Keratinocyte (primary cell): ENCODE measurements around the gene FAM204A. TPM values are rescaled to one million over a fixed set of nuclear protein-coding genes. Genes with fewer than 3 reads are reported as not detected.

ENCODE experiments used
- DNase-seq: peaks from one replicate; pipeline ENCODE4 v3.0.0-alpha.2; 2011; ENCODE audit warnings: low read depth, missing footprints, low spot score
- FAIRE-seq: peaks from 2 replicates; lab custom pipeline; 2011; peaks lifted over from hg19 to GRCh38; lab: Jason Lieb, UNC
- H2AFZ ChIP-seq: 2 replicates; pipeline ENCODE4 v1.6.0; 2012; ENCODE audit warnings: low read length, control low read depth, inconsistent platforms; ENCODE audit not compliant: control insufficient read depth
- H3K27ac ChIP-seq: 2 replicates; pipeline ENCODE4 v1.5.1; 2011; ENCODE audit warnings: low read length; ENCODE audit not compliant: control insufficient read depth, insufficient read depth
- H3K27me3 ChIP-seq: 3 replicates; pipeline ENCODE4 v1.6.0; 2011; ENCODE audit warnings: low read length; ENCODE audit not compliant: control insufficient read depth, insufficient read depth; ENCODE audit errors: extremely low read depth
- H3K36me3 ChIP-seq, 2 experiments: 2 replicates in 1 of 2; 3 replicates in 1 of 2; pipeline ENCODE4 v1.5.1; 2011; ENCODE audit warnings: low read length in 2 of 2, mild to moderate bottlenecking in 1 of 2; ENCODE audit not compliant: control insufficient read depth in 2 of 2, insufficient read depth in 2 of 2; ENCODE audit errors: extremely low read depth in 1 of 2
- H3K4me1 ChIP-seq: 3 replicates; pipeline ENCODE4 v1.5.1; 2011; ENCODE audit warnings: low read length; ENCODE audit not compliant: control insufficient read depth, insufficient read depth; ENCODE audit errors: extremely low read depth
- H3K4me2 ChIP-seq: 3 replicates; pipeline ENCODE4 v1.6.0; 2011; ENCODE audit warnings: low read depth, low read length; ENCODE audit not compliant: control insufficient read depth, insufficient read depth; ENCODE audit errors: extremely low read depth
- H3K4me3 ChIP-seq, 3 experiments: fragments of 200-600 bp in 1 of 3; sonication (generic) in 1 of 3; 2 replicates in 2 of 3; 3 replicates in 1 of 3; pipeline ENCODE4 v1.5.1; 2011 to 2016; ENCODE audit warnings: low read length in 3 of 3, mild to moderate bottlenecking in 3 of 3, control low read depth in 2 of 3, inconsistent platforms in 1 of 3, low read depth in 1 of 3, mixed read lengths in 1 of 3, mixed run types in 1 of 3, moderate library complexity in 1 of 3; ENCODE audit not compliant: control insufficient read depth in 2 of 3, insufficient read depth in 2 of 3; ENCODE audit errors: extremely low read depth in 1 of 3
- H3K79me2 ChIP-seq: 2 replicates; pipeline ENCODE4 v1.6.0; 2012; ENCODE audit warnings: low read length; ENCODE audit not compliant: control insufficient read depth, insufficient read depth
- H3K9ac ChIP-seq: 3 replicates; pipeline ENCODE4 v1.6.0; 2011; ENCODE audit warnings: low read length; ENCODE audit not compliant: control insufficient read depth, insufficient read depth; ENCODE audit errors: extremely low read depth
- H3K9me1 ChIP-seq: 3 replicates; pipeline ENCODE4 v1.6.0; 2011; ENCODE audit warnings: low read length; ENCODE audit not compliant: control insufficient read depth, insufficient read depth; ENCODE audit errors: extremely low read depth
- H3K9me3 ChIP-seq: 2 replicates; pipeline ENCODE4 v1.5.1; 2012; ENCODE audit warnings: low read depth, low read length; ENCODE audit not compliant: control insufficient read depth
- H4K20me1 ChIP-seq: 3 replicates; pipeline ENCODE4 v1.6.0; 2011; ENCODE audit warnings: low read length; ENCODE audit not compliant: control insufficient read depth, insufficient read depth; ENCODE audit errors: extremely low read depth
- EZH2 ChIP-seq: IDR thresholded peaks from one replicate; pipeline ENCODE4 v1.6.1; 2012; ENCODE audit warnings: inconsistent platforms, mild to moderate bottlenecking, low read length, moderate library complexity
- dilution Hi-C: fragments of 300-500 bp; cut with MboI; formaldehyde crosslinking; loops from one replicate; pipeline ENCODE4 v1.7.0; 2020; ENCODE audit warnings: low sequenced_read_pairs; ENCODE audit not compliant: extremely low pct_ligation_motif_present
- polyA plus RNA-seq, 5 experiments: library from polyadenylated mRNA; depleted of rRNA in 3 of 5; stranded (reverse) in 3 of 5; stranded (forward) in 1 of 5; unstranded in 1 of 5; fragments of >200 nt; gene quantifications; 1 replicate in 1 of 5; 2 replicates in 3 of 5; 3 replicates in 1 of 5; pipeline versions ENCODE4 v1.2.1 to v1.2.3, GENCODE V29; 2011 to 2012; ENCODE audit warnings: missing spikeins in 2 of 5, low read depth in 1 of 5, low replicate concordance in 1 of 5
- TF ChIP-seq, protein P1 (sequence below), 3 experiments: IDR thresholded peaks in 1 of 3; conservative IDR thresholded peaks in 1 of 3; optimal IDR thresholded peaks in 1 of 3; 2 replicates in 2 of 3; 3 replicates in 1 of 3; pipeline versions ENCODE3 to v1.5.1; 2011; ENCODE audit warnings: low read length in 3 of 3, mild to moderate bottlenecking in 3 of 3, moderate library complexity in 2 of 3, control low read depth in 1 of 3, inconsistent platforms in 1 of 3; ENCODE audit not compliant: insufficient read depth in 2 of 3; ENCODE audit errors: extremely low read depth in 1 of 3

The FAM204A gene
- polyA plus RNA-seq, 1 donor (not counting 4 experiments of a cell fraction or from before 2014, with no cell fraction given) = 38.6 TPM

DNA sequence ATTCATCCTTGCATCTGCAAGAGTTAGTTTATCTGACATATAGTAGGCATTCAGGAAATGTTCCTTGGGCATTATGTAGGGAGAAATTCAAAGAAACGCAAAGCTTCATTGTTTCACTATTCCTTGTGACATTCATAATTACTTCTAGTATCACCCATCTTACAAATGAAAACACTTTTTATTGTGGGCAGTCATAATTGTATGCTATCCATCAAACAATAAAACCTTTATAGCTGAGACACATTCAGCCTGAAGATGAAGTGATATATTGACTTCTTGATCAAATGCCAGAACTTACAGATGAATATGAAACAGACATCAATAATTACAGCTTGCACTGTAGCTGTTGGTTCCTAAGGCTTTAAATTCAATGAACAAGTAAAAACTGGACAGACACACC, 36.4 kb downstream of the FAM204A start:
- H3K79me2 ChIP-seq = no peaks in the 10 kb centered on the region
- H3K27me3 ChIP-seq = no peaks in the 10 kb centered on the region
- no peak overlapping the region for H3K4me3 ChIP-seq
- no peak overlapping the region for H3K4me2 ChIP-seq
- H3K9me1 ChIP-seq = no peaks in the 10 kb centered on the region
- FAIRE-seq (no peak), DNase-seq (no peak)
- dilution Hi-C loops = no loop called here
- TF ChIP-seq EZH2 = no peak
- TF ChIP-seq, protein P1, sequence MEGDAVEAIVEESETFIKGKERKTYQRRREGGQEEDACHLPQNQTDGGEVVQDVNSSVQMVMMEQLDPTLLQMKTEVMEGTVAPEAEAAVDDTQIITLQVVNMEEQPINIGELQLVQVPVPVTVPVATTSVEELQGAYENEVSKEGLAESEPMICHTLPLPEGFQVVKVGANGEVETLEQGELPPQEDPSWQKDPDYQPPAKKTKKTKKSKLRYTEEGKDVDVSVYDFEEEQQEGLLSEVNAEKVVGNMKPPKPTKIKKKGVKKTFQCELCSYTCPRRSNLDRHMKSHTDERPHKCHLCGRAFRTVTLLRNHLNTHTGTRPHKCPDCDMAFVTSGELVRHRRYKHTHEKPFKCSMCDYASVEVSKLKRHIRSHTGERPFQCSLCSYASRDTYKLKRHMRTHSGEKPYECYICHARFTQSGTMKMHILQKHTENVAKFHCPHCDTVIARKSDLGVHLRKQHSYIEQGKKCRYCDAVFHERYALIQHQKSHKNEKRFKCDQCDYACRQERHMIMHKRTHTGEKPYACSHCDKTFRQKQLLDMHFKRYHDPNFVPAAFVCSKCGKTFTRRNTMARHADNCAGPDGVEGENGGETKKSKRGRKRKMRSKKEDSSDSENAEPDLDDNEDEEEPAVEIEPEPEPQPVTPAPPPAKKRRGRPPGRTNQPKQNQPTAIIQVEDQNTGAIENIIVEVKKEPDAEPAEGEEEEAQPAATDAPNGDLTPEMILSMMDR (optimal IDR thresholded peaks at IDR 0.05 in 1 of 3, IDR thresholded peaks at IDR 0.05 in 1 of 3, conservative IDR thresholded peaks at IDR 0.05 in 1 of 3; ENCODE audit: extremely low read depth in 1 of 3, insufficient read depth in 2 of 3, low read length in 3 of 3) = no peak
- no peaks in the 10 kb centered on the region for H4K20me1 ChIP-seq
- H3K27ac ChIP-seq = no peak overlapping the region
- H3K9me3 ChIP-seq = no peaks in the 10 kb centered on the region
- peaks cover 2 to 15% of the 10 kb centered on the region in 2 experiments for H3K36me3 ChIP-seq
- H3K9ac ChIP-seq = no peak overlapping the region
- H3K4me1 ChIP-seq = peaks cover 8% of the 10 kb centered on the region
- no peak overlapping the region for H2AFZ ChIP-seq

DNA sequence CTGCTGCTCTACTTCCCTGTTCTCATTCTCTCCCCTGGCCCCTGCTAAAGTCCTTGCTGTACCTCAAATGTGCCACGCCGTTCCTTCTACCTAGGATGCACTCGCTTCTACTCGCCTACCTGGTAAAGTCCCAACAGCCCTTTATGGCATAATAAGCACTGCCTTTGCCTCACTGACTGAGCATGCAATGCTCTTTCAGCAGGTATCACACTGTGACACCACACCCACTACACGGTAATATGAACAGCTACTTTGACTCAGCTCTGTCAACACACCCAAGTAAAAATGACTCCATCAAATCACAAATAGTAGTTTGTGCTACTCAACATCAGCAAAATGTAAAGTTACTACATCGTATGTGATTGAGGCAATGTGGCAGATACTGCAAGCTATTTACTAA, 37.6 kb downstream of the FAM204A start:
- no peak overlapping the region for H3K27ac ChIP-seq
- no peaks in the 10 kb centered on the region for H3K9me1 ChIP-seq
- no peak overlapping the region for H3K9ac ChIP-seq
- H3K79me2 ChIP-seq = no peaks in the 10 kb centered on the region
- no peak for DNase-seq
- H3K36me3 ChIP-seq = peaks cover 2 to 15% of the 10 kb centered on the region in 2 experiments
- no peak overlapping the region for H2AFZ ChIP-seq
- no peak overlapping the region for H3K4me2 ChIP-seq
- no peak overlapping the region for H3K4me3 ChIP-seq
- no peak for TF ChIP-seq EZH2
- TF ChIP-seq, protein P1 (optimal IDR thresholded peaks at IDR 0.05 in 1 of 3, IDR thresholded peaks at IDR 0.05 in 1 of 3, conservative IDR thresholded peaks at IDR 0.05 in 1 of 3; ENCODE audit: extremely low read depth in 1 of 3, insufficient read depth in 2 of 3, low read length in 3 of 3) = no peak
- no peaks in the 10 kb centered on the region for H3K27me3 ChIP-seq
- no peaks in the 10 kb centered on the region for H4K20me1 ChIP-seq
- H3K4me1 ChIP-seq = peaks cover 19% of the 10 kb centered on the region
- FAIRE-seq = no peak
- no peaks in the 10 kb centered on the region for H3K9me3 ChIP-seq
- dilution Hi-C loops = no loop called here
